H1 (cell line): ENCODE measurements around the gene NSUN2. TPM values are rescaled to one million over a fixed set of nuclear protein-coding genes. Genes with fewer than 3 reads are reported as not detected.

ENCODE experiments used
- CTCF ChIA-PET: fragments of 300-600 bp; sonication (Branson Sonifier 250); formaldehyde crosslinking; loops from one replicate; lab custom pipeline; 2021; ENCODE audit not compliant: partially characterized antibody; lab: Charles Lee
- POLR2A ChIA-PET: fragments of 300-600 bp; sonication (Branson Sonifier 250); formaldehyde crosslinking; loops from one replicate; lab custom pipeline; 2021; ENCODE audit warnings: inconsistent platforms; ENCODE audit not compliant: partially characterized antibody; lab: Charles Lee
- DNase-seq, 2 experiments: peaks; one replicate each; pipeline versions ENCODE4 v3.0.0 to v3.0.0-alpha.2; 2010 to 2022; ENCODE audit warnings: low spot score in 2 of 2, low read depth in 1 of 2, mixed read lengths in 1 of 2
- FAIRE-seq: peaks from 2 replicates; lab custom pipeline; 2011; peaks lifted over from hg19 to GRCh38; lab: Jason Lieb, UNC
- H2AFZ ChIP-seq: 2 replicates; pipeline ENCODE4 v1.8.1; 2012; ENCODE audit warnings: low read length, inconsistent platforms
- H2AK5ac ChIP-seq: 2 replicates; pipeline ENCODE4 v1.6.1; 2013; ENCODE audit warnings: low read depth, low read length
- H2BK120ac ChIP-seq: replicated peaks from 2 replicates; pipeline ENCODE3; 2013; ENCODE audit warnings: low read depth, low read length, inconsistent platforms
- H2BK12ac ChIP-seq: 2 replicates; pipeline ENCODE4 v1.6.1; 2013; ENCODE audit warnings: low read depth, low read length
- H2BK15ac ChIP-seq: 2 replicates; pipeline ENCODE4 v1.6.1; 2013; ENCODE audit warnings: low read length
- H2BK20ac ChIP-seq: 2 replicates; pipeline ENCODE4 v1.6.1; 2013; ENCODE audit warnings: low read length
- H2BK5ac ChIP-seq: 2 replicates; pipeline ENCODE4 v1.6.1; 2013; ENCODE audit warnings: low read depth, low read length
- H3K14ac ChIP-seq: 2 replicates; pipeline ENCODE4 v1.6.1; 2013; ENCODE audit warnings: inconsistent platforms; ENCODE audit not compliant: insufficient read length
- H3K18ac ChIP-seq: 2 replicates; pipeline ENCODE4 v1.6.1; 2013; ENCODE audit warnings: low read length; ENCODE audit errors: extremely low read depth
- H3K23ac ChIP-seq: 2 replicates; pipeline ENCODE4 v1.6.1; 2013; ENCODE audit warnings: inconsistent platforms; ENCODE audit not compliant: insufficient read length
- H3K23me2 ChIP-seq: 2 replicates; pipeline ENCODE4 v1.6.1; 2013; ENCODE audit warnings: low read depth, low read length
- H3K27ac ChIP-seq: 2 replicates; pipeline ENCODE4 v1.6.1; 2011; ENCODE audit warnings: low read depth, low read length, inconsistent platforms
- H3K27me3 ChIP-seq, 4 experiments: replicated peaks in 1 of 4; 1 replicate in 1 of 4; 2 replicates in 3 of 4; pipeline versions ENCODE4 v1.6.1 to v1.8.1; 2011 to 2013; ENCODE audit warnings: low read length in 3 of 4, mild to moderate bottlenecking in 3 of 4, inconsistent platforms in 2 of 4, mixed read lengths in 2 of 4, moderate library complexity in 1 of 4; ENCODE audit not compliant: control insufficient read depth in 3 of 4, insufficient read depth in 3 of 4; ENCODE audit errors: extremely low read depth in 1 of 4
- H3K36me3 ChIP-seq, 4 experiments: 2 replicates each; pipeline versions ENCODE4 v1.6.1 to v1.8.1; 2011 to 2013; ENCODE audit warnings: mild to moderate bottlenecking in 4 of 4, low read length in 3 of 4, moderate library complexity in 2 of 4, control low read depth in 1 of 4, inconsistent platforms in 1 of 4; ENCODE audit not compliant: insufficient read depth in 4 of 4, control insufficient read depth in 2 of 4
- H3K4ac ChIP-seq: replicated peaks from 2 replicates; pipeline ENCODE3; 2013; ENCODE audit warnings: low read length, low read depth, mixed read lengths, inconsistent platforms; ENCODE audit not compliant: insufficient read length
- H3K4me1 ChIP-seq, 4 experiments: replicated peaks in 1 of 4; 1 replicate in 1 of 4; 2 replicates in 3 of 4; pipeline versions ENCODE4 v1.6.1 to v1.8.1; 2011 to 2013; ENCODE audit warnings: low read length in 3 of 4, inconsistent platforms in 2 of 4, mixed read lengths in 1 of 4; ENCODE audit not compliant: insufficient read depth in 4 of 4, control insufficient read depth in 3 of 4
- H3K4me2 ChIP-seq, 2 experiments: 2 replicates each; pipeline versions ENCODE4 v1.6.1 to v1.8.1; 2011 to 2013; ENCODE audit warnings: low read depth in 2 of 2, low read length in 2 of 2, control low read depth in 1 of 2, inconsistent platforms in 1 of 2, mild to moderate bottlenecking in 1 of 2; ENCODE audit not compliant: insufficient read depth in 1 of 2
- H3K4me3 ChIP-seq, 4 experiments: fragments of 200-600, 300-600 bp in 1 of 4; sonication (generic), shearing (Covaris generic), sonication (Bioruptor Twin) in 1 of 4; 2 replicates each; pipeline versions ENCODE4 v1.5.1 to v1.8.1; 2011 to 2016; ENCODE audit warnings: low read length in 4 of 4, low read depth in 3 of 4, control low read depth in 2 of 4, inconsistent platforms in 2 of 4, mild to moderate bottlenecking in 2 of 4, mixed read lengths in 1 of 4, moderate library complexity in 1 of 4; ENCODE audit not compliant: insufficient read depth in 2 of 4; ENCODE audit errors: extremely low read depth in 1 of 4
- H3K56ac ChIP-seq: replicated peaks from 2 replicates; pipeline ENCODE3; 2013; ENCODE audit warnings: low read depth, mild to moderate bottlenecking, mixed read lengths, low read length, inconsistent platforms; ENCODE audit not compliant: insufficient read length
- H3K79me1 ChIP-seq: 2 replicates; pipeline ENCODE4 v1.6.1; 2013; ENCODE audit warnings: low read depth, low read length, control low read depth
- H3K79me2 ChIP-seq, 2 experiments: 2 replicates each; pipeline versions ENCODE4 v1.6.1 to v1.8.1; 2012 to 2013; ENCODE audit warnings: low read length in 2 of 2, mild to moderate bottlenecking in 2 of 2, inconsistent platforms in 1 of 2; ENCODE audit not compliant: insufficient read depth in 2 of 2, control insufficient read depth in 1 of 2
- H3K9ac ChIP-seq, 4 experiments: replicated peaks in 1 of 4; 1 replicate in 1 of 4; 2 replicates in 3 of 4; pipeline versions ENCODE4 v1.6.1 to v1.8.1; 2011 to 2013; ENCODE audit warnings: low read depth in 3 of 4, low read length in 3 of 4, control low read depth in 2 of 4, mild to moderate bottlenecking in 2 of 4, moderate library complexity in 2 of 4, inconsistent platforms in 1 of 4; ENCODE audit errors: extremely low read depth in 1 of 4
- H3K9me3 ChIP-seq, 2 experiments: 2 replicates each; pipeline versions ENCODE4 v1.6.1 to v1.8.1; 2012 to 2013; ENCODE audit warnings: mild to moderate bottlenecking in 2 of 2, moderate library complexity in 2 of 2, control low read depth in 1 of 2, inconsistent platforms in 1 of 2, low read depth in 1 of 2, low read length in 1 of 2, mixed read lengths in 1 of 2; ENCODE audit not compliant: insufficient read depth in 2 of 2
- H4K20me1 ChIP-seq, 2 experiments: replicated peaks in 1 of 2; 2 replicates each; pipeline versions ENCODE3 to v1.8.1; 2011 to 2013; ENCODE audit warnings: inconsistent platforms in 2 of 2, low read length in 2 of 2, mild to moderate bottlenecking in 1 of 2; ENCODE audit not compliant: insufficient read depth in 2 of 2, control insufficient read depth in 1 of 2
- H4K5ac ChIP-seq: 2 replicates; pipeline ENCODE4 v1.6.1; 2013; ENCODE audit warnings: low read length, low read depth, mixed read lengths, inconsistent platforms; ENCODE audit not compliant: insufficient read length
- H4K8ac ChIP-seq: 2 replicates; pipeline ENCODE4 v1.8.0; 2013; ENCODE audit warnings: mild to moderate bottlenecking, moderate library complexity, low read length, inconsistent platforms; ENCODE audit not compliant: insufficient read depth; ENCODE audit errors: extremely low read depth
- H4K91ac ChIP-seq: replicated peaks from 2 replicates; pipeline ENCODE3; 2013; ENCODE audit warnings: low read length, mixed read lengths, inconsistent platforms; ENCODE audit not compliant: insufficient read length
- ASH2L ChIP-seq: fragments of 200-600, 300-600 bp; sonication (generic); IDR thresholded peaks from one replicate; pipeline ENCODE4 v1.7.1; 2017; ENCODE audit warnings: low read length
- BRCA1 ChIP-seq: IDR thresholded peaks from 2 replicates; pipeline ENCODE4 v1.6.1; 2012; ENCODE audit warnings: low read depth, low read length, improper control_type of control experiment
- CEBPB ChIP-seq: IDR thresholded peaks from 2 replicates; pipeline ENCODE4 v1.6.1; 2012; ENCODE audit warnings: low read depth, low read length
- CREB1 ChIP-seq: IDR thresholded peaks from 2 replicates; pipeline ENCODE4 v1.6.1; 2012; ENCODE audit warnings: inconsistent platforms
- NRF1 ChIP-seq: IDR thresholded peaks from 2 replicates; pipeline ENCODE4 v1.6.1; 2011; ENCODE audit warnings: mild to moderate bottlenecking, low read depth, low read length, improper control_type of control experiment
- POLR2AphosphoS5 ChIP-seq: IDR thresholded peaks from 2 replicates; pipeline ENCODE4 v1.6.1; 2011; ENCODE audit warnings: low read depth, low read length
- POU5F1 ChIP-seq: IDR thresholded peaks from 2 replicates; pipeline ENCODE4 v1.6.1; 2011; ENCODE audit warnings: low read depth, mild to moderate bottlenecking, low read length, moderate library complexity
- RBBP5 ChIP-seq: IDR thresholded peaks from 2 replicates; pipeline ENCODE4 v1.7.1; 2012; ENCODE audit warnings: low read depth, mild to moderate bottlenecking, inconsistent platforms, low read length, moderate library complexity, borderline replicate concordance
- RFX5 ChIP-seq: IDR thresholded peaks from 2 replicates; pipeline ENCODE4 v1.6.1; 2011; ENCODE audit warnings: low read depth, low read length, improper control_type of control experiment, borderline replicate concordance
- RNF2 ChIP-seq: fragments of 200-900, 300-1000 bp; sonication (generic); IDR thresholded peaks from 2 replicates; pipeline ENCODE4 v1.7.1; 2016; ENCODE audit warnings: borderline replicate concordance, low read depth, mild to moderate bottlenecking, antibody characterized with exemption, low read length; ENCODE audit not compliant: poor library complexity, severe bottlenecking; ENCODE audit errors: missing control alignments
- SP1 ChIP-seq: IDR thresholded peaks from 2 replicates; pipeline ENCODE4 v1.6.1; 2011; ENCODE audit warnings: low read depth, low read length
- YY1 ChIP-seq: IDR thresholded peaks from 2 replicates; pipeline ENCODE4 v1.6.1; 2011; ENCODE audit warnings: low read depth, mild to moderate bottlenecking, low read length
- WGBS, 2 experiments: shearing (Covaris generic) in 1 of 2; methylation state at CpG; one replicate each; pipeline versions ENCODE4 v1.1.6 to v1.1.7; 2013 to 2015; ENCODE audit warnings: low lambda C conversion rate in 2 of 2, mixed read lengths in 2 of 2, inconsistent platforms in 1 of 2, low coverage in 1 of 2, missing lambda C conversion rate in 1 of 2; ENCODE audit not compliant: insufficient replicate concordance in 2 of 2, insufficient coverage in 1 of 2, insufficient read length in 1 of 2; ENCODE audit errors: extremely low coverage in 1 of 2, missing lambda C conversion rate in 1 of 2; 5-methylcytosine and 5-hydroxymethylcytosine counted together
- polyA plus RNA-seq, 7 experiments: library from polyadenylated mRNA; depleted of rRNA in 3 of 7; stranded (reverse) in 5 of 7; unstranded in 2 of 7; fragments of >200 nt in 5 of 7; fragments of 200-250 nt in 2 of 7; gene quantifications; 1 replicate in 5 of 7; 2 replicates in 1 of 7; 4 replicates in 1 of 7; pipeline versions ENCODE4 v1.2.1 to v1.2.3, GENCODE V29; 2011 to 2013; ENCODE audit warnings: missing spikeins in 2 of 7, mixed read lengths in 2 of 7
- total RNA-seq: library from RNA; stranded (reverse); fragmentation: NEBNext Ultra II Directional; extraction: Animal tissue kit (Norgen Biotek cat#: 25700); gene quantifications from 2 replicates; pipeline ENCODE4 v1.2.1, GENCODE V29; 2021
- TF ChIP-seq, protein P1 (sequence below), 3 experiments: IDR thresholded peaks; 1 replicate in 2 of 3; 2 replicates in 1 of 3; pipeline versions ENCODE4 v1.5.1 to v1.6.1; 2011; ENCODE audit warnings: low read length in 3 of 3, mild to moderate bottlenecking in 3 of 3, inconsistent platforms in 2 of 3, low read depth in 1 of 3, moderate library complexity in 1 of 3; ENCODE audit not compliant: insufficient read depth in 1 of 3; ENCODE audit errors: control extremely low read depth in 1 of 3

NSUN2 gene
- total and polyA plus RNA-seq, 2 of the 8 experiments (the other 6 are each of a cell fraction or from before 2014, with no cell fraction given), result 47.3 to 94.7 TPM

- H4K91ac ChIP-seq, result no peak overlapping the region
- H3K14ac ChIP-seq, result no peak overlapping the region
- no peak overlapping the region for H2BK20ac ChIP-seq
- H3K23ac ChIP-seq, result no peak overlapping the region
- H3K4me3 ChIP-seq, result no peak overlapping the region
- H3K56ac ChIP-seq, result no peak overlapping the region
- no peak overlapping the region for H2BK15ac ChIP-seq
- no peaks in the 10 kb centered on the region for H4K20me1 ChIP-seq
- no peaks in the 10 kb centered on the region for H3K4me1 ChIP-seq
- H3K27me3 ChIP-seq, result no peaks in the 10 kb centered on the region; a peak in 1 of 7 replicates
- ChIA-PET POLR2A (interaction anchor here (1.3 kb wide), 1 partner anchor 31 kb away, joined by 3 read pairs; no protein-coding TSS in a partner anchor), CTCF (no interaction called here)
- no peak overlapping the region for H4K5ac ChIP-seq
- H3K4me2 ChIP-seq, result no peak overlapping the region
- H3K23me2 ChIP-seq, result no peaks in the 10 kb centered on the region
- no peak for DNase-seq
- no peak overlapping the region for H3K18ac ChIP-seq
- WGBS, 2 experiments, result 93% methylated on average over 3 of the region's 3 CpGs; no CpG with 5 or more reads in 1 of the 2 experiments
- H3K36me3 ChIP-seq, result peaks cover 0 to 17% (median 1%) of the 10 kb centered on the region in 4 experiments; a peak in 4 of 8 replicates
- no peak overlapping the region for H2BK120ac ChIP-seq
- H2AK5ac ChIP-seq, result no peak overlapping the region
- no peak overlapping the region for H2BK12ac ChIP-seq
- H3K27ac ChIP-seq, result no peak overlapping the region
- H4K8ac ChIP-seq, result no peak overlapping the region
- H3K4ac ChIP-seq, result no peak overlapping the region
- peaks cover 12 to 19% of the 10 kb centered on the region in 2 experiments for H3K9me3 ChIP-seq
- no peaks in the 10 kb centered on the region for H3K79me1 ChIP-seq
- H3K79me2 ChIP-seq, result no peaks in the 10 kb centered on the region
- no peak for FAIRE-seq
- H2AFZ ChIP-seq, result no peak overlapping the region
- no peak overlapping the region for H2BK5ac ChIP-seq
- no peak overlapping the region for H3K9ac ChIP-seq
- TF ChIP-seq CEBPB (no peak), ASH2L (no peak), RFX5 (no peak), YY1 (no peak), POLR2AphosphoS5 (no peak), BRCA1 (no peak), SP1 (no peak), CREB1 (no peak), RBBP5 (no peak), RNF2 (no peak), NRF1 (no peak), POU5F1 (no peak)
- TF ChIP-seq, protein P1, sequence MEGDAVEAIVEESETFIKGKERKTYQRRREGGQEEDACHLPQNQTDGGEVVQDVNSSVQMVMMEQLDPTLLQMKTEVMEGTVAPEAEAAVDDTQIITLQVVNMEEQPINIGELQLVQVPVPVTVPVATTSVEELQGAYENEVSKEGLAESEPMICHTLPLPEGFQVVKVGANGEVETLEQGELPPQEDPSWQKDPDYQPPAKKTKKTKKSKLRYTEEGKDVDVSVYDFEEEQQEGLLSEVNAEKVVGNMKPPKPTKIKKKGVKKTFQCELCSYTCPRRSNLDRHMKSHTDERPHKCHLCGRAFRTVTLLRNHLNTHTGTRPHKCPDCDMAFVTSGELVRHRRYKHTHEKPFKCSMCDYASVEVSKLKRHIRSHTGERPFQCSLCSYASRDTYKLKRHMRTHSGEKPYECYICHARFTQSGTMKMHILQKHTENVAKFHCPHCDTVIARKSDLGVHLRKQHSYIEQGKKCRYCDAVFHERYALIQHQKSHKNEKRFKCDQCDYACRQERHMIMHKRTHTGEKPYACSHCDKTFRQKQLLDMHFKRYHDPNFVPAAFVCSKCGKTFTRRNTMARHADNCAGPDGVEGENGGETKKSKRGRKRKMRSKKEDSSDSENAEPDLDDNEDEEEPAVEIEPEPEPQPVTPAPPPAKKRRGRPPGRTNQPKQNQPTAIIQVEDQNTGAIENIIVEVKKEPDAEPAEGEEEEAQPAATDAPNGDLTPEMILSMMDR (IDR thresholded peaks at IDR 0.05; ENCODE audit: control extremely low read depth in 1 of 3, insufficient read depth in 1 of 3, low read depth in 1 of 3, low read length in 3 of 3), result no peak
Observed at GRCh38 chr5:6674421-6674820, 41.6 kb upstream of the NSUN2 start.
